HG03045 (cell line): ENCODE data around the gene RCOR1.
"Not testable (repeated sequence)": the region's sequence is repeated elsewhere in the genome, so short reads cannot be mapped to it uniquely, and the experiment has no call there.

ENCODE experiments used
- ATAC-seq: cut with Tn5 transposase; IDR thresholded peaks from one replicate; pipeline ENCODE4 v1.9.1; 2021; ENCODE audit warnings: mild to moderate bottlenecking, moderate library complexity; ENCODE audit not compliant: unreplicated experiment

The RCOR1 gene

GRCh38 chr14:102591372-102591943 lies 991 bp upstream of the RCOR1 start:
- ATAC-seq: no peak

- peak; percentile 11 for ATAC-seq
Observed at GRCh38 chr14:102592763-102593060, 263 bp downstream of the RCOR1 start.

GRCh38 chr14:102593061-102593824 lies 794 bp downstream of the RCOR1 start:
- peak; percentile 14 for ATAC-seq

- no peak for ATAC-seq
Observed at GRCh38 chr14:102593825-102594137, 1.3 kb downstream of the RCOR1 start.

- ATAC-seq: no peak
Observed at GRCh38 chr14:102594514-102595175, 2.2 kb downstream of the RCOR1 start.

- no peak for ATAC-seq
Observed at GRCh38 chr14:102601378-102601925, 9.0 kb downstream of the RCOR1 start.

GRCh38 chr14:102602421-102603292 lies 10.2 kb downstream of the RCOR1 start:
- no peak for ATAC-seq

GRCh38 chr14:102603293-102603907 lies 11.0 kb downstream of the RCOR1 start:
- no peak for ATAC-seq

DNA sequence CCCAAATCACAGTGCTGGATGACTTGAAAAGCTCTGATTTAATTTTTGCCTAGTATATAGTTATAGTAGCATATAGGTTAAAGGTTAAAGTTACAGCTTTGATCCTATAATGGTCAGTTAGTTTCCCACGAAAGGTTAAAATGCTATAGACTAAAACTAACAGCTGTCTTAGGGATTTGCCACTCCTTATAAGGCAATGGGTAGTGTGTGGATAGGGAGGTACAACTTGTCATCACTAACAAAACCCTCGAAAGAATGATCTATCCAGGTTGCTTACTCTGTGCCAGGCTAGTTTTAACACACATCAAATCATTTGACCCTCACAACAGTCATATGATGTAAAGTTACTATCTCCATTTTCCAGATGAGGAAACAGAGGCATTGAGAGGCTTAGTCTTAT lies 11.7 kb downstream of the RCOR1 start:
- no peak for ATAC-seq

GRCh38 chr14:102605029-102605428 lies 12.6 kb downstream of the RCOR1 start:
- ATAC-seq: no peak

DNA sequence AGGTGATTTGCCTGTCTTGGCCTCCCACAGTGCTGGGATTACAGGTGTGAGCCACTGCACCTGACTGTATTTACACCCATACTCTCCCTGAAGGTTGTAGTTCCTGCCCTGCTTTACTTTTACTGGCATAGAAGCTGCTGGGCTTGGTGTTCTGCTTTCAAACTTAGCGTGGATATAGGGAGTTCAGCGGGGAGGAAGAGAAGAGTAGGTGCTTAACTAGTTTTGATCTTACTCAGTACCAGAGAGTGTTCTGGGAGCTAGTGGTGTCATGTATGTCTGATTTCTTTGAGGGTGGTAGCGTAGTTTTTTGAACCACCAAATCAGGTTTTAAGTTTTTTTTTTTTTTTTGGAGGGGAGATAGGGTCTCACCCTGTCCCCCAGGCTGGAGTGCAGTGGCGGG lies 13.8 kb downstream of the RCOR1 start:
- no peak for ATAC-seq

GRCh38 chr14:102608064-102608446 lies 15.6 kb downstream of the RCOR1 start:
- peak; percentile 43 for ATAC-seq

DNA sequence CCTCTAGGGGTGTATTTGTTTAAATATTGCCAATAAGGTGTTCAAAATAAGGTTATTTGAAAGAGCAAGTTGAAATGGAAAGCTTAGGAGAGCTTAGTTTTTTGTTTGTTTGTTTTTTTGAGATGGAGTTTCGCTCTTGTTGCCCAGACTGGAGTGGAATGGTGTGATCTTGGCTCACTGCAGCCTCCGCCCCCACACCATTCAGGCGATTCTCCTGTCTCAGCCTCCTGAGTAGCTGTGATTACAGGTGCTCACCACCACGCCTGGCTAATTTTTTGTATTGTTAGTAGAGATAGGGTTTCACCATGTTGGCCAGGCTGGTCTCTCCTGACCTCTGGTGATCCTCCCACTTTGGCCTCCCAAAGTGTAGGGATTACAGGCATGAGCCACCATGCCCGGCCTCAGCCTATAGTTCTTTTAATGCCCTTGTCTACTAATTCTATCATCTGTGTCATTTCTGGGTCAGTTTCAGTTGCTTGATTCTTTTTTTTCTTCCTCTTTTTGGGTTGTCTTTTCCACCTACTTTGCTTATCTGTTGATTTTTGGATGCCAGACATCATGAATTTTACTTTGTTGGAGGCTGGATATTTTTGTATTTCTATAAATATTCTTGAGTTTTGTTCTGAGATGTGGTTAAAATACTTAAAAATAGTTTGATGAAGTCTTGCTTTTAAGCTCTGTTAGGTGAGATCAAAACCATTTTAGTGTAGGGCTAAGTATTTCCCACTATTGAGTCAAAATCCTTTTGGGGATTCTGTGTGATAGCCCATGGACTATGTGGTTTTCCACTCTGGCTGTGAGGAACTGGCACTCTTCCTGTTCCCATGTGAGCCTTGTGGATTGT lies 18.7 kb downstream of the RCOR1 start:
- no peak for ATAC-seq

DNA sequence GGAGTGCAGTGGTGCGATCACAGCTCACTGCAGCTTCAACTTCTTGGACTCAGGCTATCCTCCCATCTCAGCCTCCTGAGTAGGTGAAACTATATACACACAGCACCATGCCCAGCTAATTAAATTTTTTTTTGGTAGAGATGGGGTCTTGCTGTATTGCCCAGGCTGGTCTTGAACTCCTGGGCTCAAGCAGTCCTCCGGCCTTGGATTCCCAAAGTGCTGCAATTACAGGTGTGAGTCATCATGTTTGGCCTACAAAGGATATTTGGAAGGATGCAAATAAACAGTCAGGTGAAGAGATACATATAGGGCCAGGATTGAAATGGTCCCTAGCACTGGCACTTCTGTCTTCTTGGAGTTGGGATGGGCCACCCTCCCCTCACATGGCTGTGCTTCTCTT lies 23.9 kb downstream of the RCOR1 start:
- ATAC-seq: no peak

DNA sequence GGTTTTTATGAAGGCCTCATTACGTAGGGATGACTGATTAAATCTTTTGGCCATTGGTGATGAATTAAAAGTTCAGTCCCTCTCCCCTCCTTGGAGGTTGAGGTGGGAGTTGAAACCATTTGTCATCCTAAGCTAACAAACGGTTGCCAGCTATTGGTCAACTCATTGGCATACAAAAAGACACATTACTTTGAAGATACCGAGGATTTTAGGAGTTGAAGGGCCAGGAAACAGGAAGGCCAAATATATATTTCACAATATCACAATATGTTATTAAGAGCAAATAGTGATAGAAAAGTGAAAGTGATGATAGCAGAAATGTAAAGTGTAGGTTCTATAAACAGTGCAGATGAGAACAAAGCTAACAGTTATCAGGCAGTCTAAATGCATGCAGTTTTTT lies 24.4 kb downstream of the RCOR1 start:
- no peak for ATAC-seq

GRCh38 chr14:102619012-102619411 lies 26.6 kb downstream of the RCOR1 start:
- not testable (repeated sequence) for ATAC-seq

GRCh38 chr14:102620413-102620812 lies 28.0 kb downstream of the RCOR1 start:
- no peak for ATAC-seq

- no peak for ATAC-seq
Observed at GRCh38 chr14:102622262-102622885, 29.9 kb downstream of the RCOR1 start.

DNA sequence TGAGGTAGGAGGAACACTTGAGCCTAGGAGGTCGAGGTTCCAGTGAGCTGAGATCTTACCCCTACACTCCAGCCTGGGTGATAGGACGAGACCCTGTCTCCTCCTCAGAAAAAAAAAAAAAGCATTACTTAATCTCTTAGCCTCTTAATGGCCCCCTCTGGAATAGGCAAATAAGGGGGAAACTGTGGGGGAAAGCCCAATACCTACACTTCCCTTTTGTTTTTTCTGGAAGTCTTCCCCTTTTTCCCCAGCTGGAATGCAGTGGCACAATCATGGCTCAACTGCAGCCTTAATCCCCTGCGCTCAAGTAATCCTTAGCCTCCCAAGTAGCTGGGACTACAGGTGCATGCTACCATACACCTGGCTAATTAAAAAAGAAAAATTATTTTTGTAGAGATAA lies 32.2 kb downstream of the RCOR1 start:
- no peak for ATAC-seq
